HepG2 (cell line): ENCODE results near the gene IGFL2. TPM values are rescaled to one million over a fixed set of nuclear protein-coding genes. Genes with fewer than 3 reads are reported as not detected.

Source experiments
- BHLHE40 ChIP-seq: IDR thresholded peaks from 2 replicates; pipeline ENCODE4 v1.6.1; 2011; ENCODE audit warnings: low read length, improper control_type of control experiment
- ELF3 ChIP-seq: IDR thresholded peaks from 2 replicates; pipeline ENCODE4 v1.6.1; 2016; ENCODE audit warnings: missing genetic modification reagents, missing compliant biosample characterization
- GABPA ChIP-seq, 2 experiments: IDR thresholded peaks; 2 replicates each; pipeline ENCODE4 v1.6.1; 2011 to 2016; ENCODE audit warnings: low read depth in 2 of 2, low read length in 1 of 2, missing biosample characterization in 1 of 2, missing genetic modification characterization in 1 of 2
- HDAC6 ChIP-seq: fragments of 200-600 bp; sonication (generic); IDR thresholded peaks from 2 replicates; pipeline ENCODE4 v1.7.0; 2017; ENCODE audit warnings: mild to moderate bottlenecking, antibody characterized with exemption, low read length, low read depth
- KMT2A ChIP-seq: sonication (generic); formaldehyde crosslinking; IDR thresholded peaks from 2 replicates; pipeline ENCODE4 v1.4.0; 2020; ENCODE audit warnings: missing genetic modification reagents
- MIER3 ChIP-seq: IDR thresholded peaks from 2 replicates; pipeline ENCODE4 v1.6.1; 2016; ENCODE audit warnings: missing compliant biosample characterization, borderline replicate concordance
- MXI1 ChIP-seq: IDR thresholded peaks from 3 replicates; pipeline ENCODE4 v1.6.1; 2012; ENCODE audit warnings: low read depth, low read length, inconsistent platforms, borderline replicate concordance
- NFAT5 ChIP-seq: sonication (generic); formaldehyde crosslinking; IDR thresholded peaks from 2 replicates; pipeline ENCODE4 v1.4.0; 2020; ENCODE audit warnings: missing genetic modification reagents
- NFKBIZ ChIP-seq: IDR thresholded peaks from 2 replicates; pipeline ENCODE4 v1.6.1; 2018; ENCODE audit warnings: missing genetic modification reagents, missing compliant biosample characterization
- SKI ChIP-seq: fragments of 450-650 bp; IDR thresholded peaks from one replicate; pipeline ENCODE4 v1.6.1; 2018; ENCODE audit warnings: mild to moderate bottlenecking; ENCODE audit not compliant: partially characterized antibody
- ZFP1 ChIP-seq: IDR thresholded peaks from 2 replicates; pipeline ENCODE4 v1.6.1; 2016
- ZIK1 ChIP-seq: sonication (generic); formaldehyde crosslinking; IDR thresholded peaks from 2 replicates; pipeline ENCODE4 v1.5.0; 2020; ENCODE audit warnings: mild to moderate bottlenecking, low read depth, missing genetic modification reagents, borderline replicate concordance
- ZKSCAN5 ChIP-seq: sonication (generic); formaldehyde crosslinking; IDR thresholded peaks from 2 replicates; pipeline ENCODE4 v1.5.1; 2020; ENCODE audit warnings: mild to moderate bottlenecking, missing genetic modification reagents
- ZNF3 ChIP-seq: IDR thresholded peaks from 2 replicates; pipeline ENCODE4 v1.7.0; 2017; ENCODE audit warnings: inconsistent platforms
- ZNF350 ChIP-seq: sonication (generic); formaldehyde crosslinking; IDR thresholded peaks from 2 replicates; pipeline ENCODE4 v1.4.0; 2020; ENCODE audit warnings: mild to moderate bottlenecking, low read depth, missing genetic modification reagents, borderline replicate concordance
- ZNF549 ChIP-seq: sonication (generic); formaldehyde crosslinking; IDR thresholded peaks from 2 replicates; pipeline ENCODE4 v1.5.0; 2020; ENCODE audit warnings: missing genetic modification reagents
- ZNF607 ChIP-seq: sonication (generic); formaldehyde crosslinking; IDR thresholded peaks from 2 replicates; pipeline ENCODE4 v1.5.1; 2020; ENCODE audit warnings: missing genetic modification reagents, mild to moderate bottlenecking, borderline replicate concordance
- polyA plus RNA-seq, 8 experiments: library from polyadenylated mRNA; depleted of rRNA in 3 of 8; stranded (reverse) in 7 of 8; unstranded in 1 of 8; fragments of >200 nt; fragmentation: Illumina TruSeq in 4 of 8; extraction: Trizol in 4 of 8; gene quantifications; 2 replicates each; pipeline versions ENCODE4 v1.2.1 to v1.2.3, GENCODE V29; 2011 to 2016; ENCODE audit warnings: low read depth in 4 of 8, missing spikeins in 1 of 8, mixed read lengths in 1 of 8; ENCODE audit not compliant: insufficient read depth in 1 of 8
- total RNA-seq, 5 experiments: library from RNA; depleted of rRNA; stranded (reverse); fragments of >200 nt; fragmentation: Illumina TruSeq; extraction: Trizol; gene quantifications; 2 replicates each; pipeline ENCODE4 v1.2.3, GENCODE V29; 2016; ENCODE audit warnings: low read depth in 1 of 5
- TF ChIP-seq, protein P1 (sequence below): fragments of 450-650 bp; IDR thresholded peaks from 2 replicates; pipeline ENCODE4 v1.6.1; 2017; ENCODE audit warnings: mild to moderate bottlenecking
- TF ChIP-seq, protein P2 (sequence below): sonication (generic); formaldehyde crosslinking; IDR thresholded peaks from 2 replicates; pipeline ENCODE4 v1.8.1; 2023; ENCODE audit warnings: missing genetic modification reagents, inconsistent platforms, borderline replicate concordance
- TF ChIP-seq, protein P3 (sequence below): IDR thresholded peaks from 2 replicates; pipeline ENCODE4 v1.6.1; 2016; ENCODE audit warnings: missing compliant biosample characterization, missing genetic modification reagents, borderline replicate concordance

The IGFL2 gene
- total and polyA plus RNA-seq, 2 of the 13 experiments (the other 11 are each of a cell fraction or from before 2014, with no cell fraction given) = not detected

- TF ChIP-seq NFAT5 (CRISPR knock-in tag) (no peak), ELF3 (CRISPR knock-in tag) (0 out of 2 replicates have a peak, but pooled peaks have one; percentile 38), ZNF350 (no peak), ZKSCAN5 (CRISPR knock-in tag) (no peak), ZNF607 (no peak), GABPA (IDR thresholded peaks at IDR 0.05; ENCODE audit: low read depth, low read length) (no peak), GABPA (CRISPR knock-in tag; IDR thresholded peaks at IDR 0.05; ENCODE audit: low read depth) (0 out of 2 replicates have a peak, but pooled peaks have one; percentile 13), ZIK1 (no peak), SKI (peak; percentile 56), MIER3 (no peak), ZNF549 (no peak), HDAC6 (no peak), NFKBIZ (CRISPR knock-in tag) (0 out of 2 replicates have a peak, but pooled peaks have one; percentile 28), ZFP1 (peak; percentile 99), KMT2A (CRISPR knock-in tag) (no peak), MXI1 (no peak; the same call in 2 of the 3 replicates), BHLHE40 (peak; percentile 27; the same call in 1 of the 2 replicates), ZNF3 (CRISPR knock-in tag) (no peak)
- TF ChIP-seq, protein P1, sequence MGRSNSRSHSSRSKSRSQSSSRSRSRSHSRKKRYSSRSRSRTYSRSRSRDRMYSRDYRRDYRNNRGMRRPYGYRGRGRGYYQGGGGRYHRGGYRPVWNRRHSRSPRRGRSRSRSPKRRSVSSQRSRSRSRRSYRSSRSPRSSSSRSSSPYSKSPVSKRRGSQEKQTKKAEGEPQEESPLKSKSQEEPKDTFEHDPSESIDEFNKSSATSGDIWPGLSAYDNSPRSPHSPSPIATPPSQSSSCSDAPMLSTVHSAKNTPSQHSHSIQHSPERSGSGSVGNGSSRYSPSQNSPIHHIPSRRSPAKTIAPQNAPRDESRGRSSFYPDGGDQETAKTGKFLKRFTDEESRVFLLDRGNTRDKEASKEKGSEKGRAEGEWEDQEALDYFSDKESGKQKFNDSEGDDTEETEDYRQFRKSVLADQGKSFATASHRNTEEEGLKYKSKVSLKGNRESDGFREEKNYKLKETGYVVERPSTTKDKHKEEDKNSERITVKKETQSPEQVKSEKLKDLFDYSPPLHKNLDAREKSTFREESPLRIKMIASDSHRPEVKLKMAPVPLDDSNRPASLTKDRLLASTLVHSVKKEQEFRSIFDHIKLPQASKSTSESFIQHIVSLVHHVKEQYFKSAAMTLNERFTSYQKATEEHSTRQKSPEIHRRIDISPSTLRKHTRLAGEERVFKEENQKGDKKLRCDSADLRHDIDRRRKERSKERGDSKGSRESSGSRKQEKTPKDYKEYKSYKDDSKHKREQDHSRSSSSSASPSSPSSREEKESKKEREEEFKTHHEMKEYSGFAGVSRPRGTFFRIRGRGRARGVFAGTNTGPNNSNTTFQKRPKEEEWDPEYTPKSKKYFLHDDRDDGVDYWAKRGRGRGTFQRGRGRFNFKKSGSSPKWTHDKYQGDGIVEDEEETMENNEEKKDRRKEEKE = no peak
- TF ChIP-seq, protein P2, sequence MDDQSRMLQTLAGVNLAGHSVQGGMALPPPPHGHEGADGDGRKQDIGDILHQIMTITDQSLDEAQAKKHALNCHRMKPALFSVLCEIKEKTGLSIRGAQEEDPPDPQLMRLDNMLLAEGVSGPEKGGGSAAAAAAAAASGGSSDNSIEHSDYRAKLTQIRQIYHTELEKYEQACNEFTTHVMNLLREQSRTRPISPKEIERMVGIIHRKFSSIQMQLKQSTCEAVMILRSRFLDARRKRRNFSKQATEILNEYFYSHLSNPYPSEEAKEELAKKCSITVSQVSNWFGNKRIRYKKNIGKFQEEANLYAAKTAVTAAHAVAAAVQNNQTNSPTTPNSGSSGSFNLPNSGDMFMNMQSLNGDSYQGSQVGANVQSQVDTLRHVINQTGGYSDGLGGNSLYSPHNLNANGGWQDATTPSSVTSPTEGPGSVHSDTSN (CRISPR knock-in tag) = no peak
- TF ChIP-seq, protein P3, sequence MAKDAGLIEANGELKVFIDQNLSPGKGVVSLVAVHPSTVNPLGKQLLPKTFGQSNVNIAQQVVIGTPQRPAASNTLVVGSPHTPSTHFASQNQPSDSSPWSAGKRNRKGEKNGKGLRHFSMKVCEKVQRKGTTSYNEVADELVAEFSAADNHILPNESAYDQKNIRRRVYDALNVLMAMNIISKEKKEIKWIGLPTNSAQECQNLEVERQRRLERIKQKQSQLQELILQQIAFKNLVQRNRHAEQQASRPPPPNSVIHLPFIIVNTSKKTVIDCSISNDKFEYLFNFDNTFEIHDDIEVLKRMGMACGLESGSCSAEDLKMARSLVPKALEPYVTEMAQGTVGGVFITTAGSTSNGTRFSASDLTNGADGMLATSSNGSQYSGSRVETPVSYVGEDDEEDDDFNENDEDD (CRISPR knock-in tag) = no peak
Measured at GRCh38 chr19:46192992-46193650, 45.1 kb downstream of the IGFL2 start (continued).
